ENCODE measurements around the gene ATP6V0A4.
"Not testable (repeated sequence)": the region's sequence is repeated elsewhere in the genome, so short reads cannot be mapped to it uniquely, and the experiment has no call there.

ATP6V0A4 gene

DNA sequence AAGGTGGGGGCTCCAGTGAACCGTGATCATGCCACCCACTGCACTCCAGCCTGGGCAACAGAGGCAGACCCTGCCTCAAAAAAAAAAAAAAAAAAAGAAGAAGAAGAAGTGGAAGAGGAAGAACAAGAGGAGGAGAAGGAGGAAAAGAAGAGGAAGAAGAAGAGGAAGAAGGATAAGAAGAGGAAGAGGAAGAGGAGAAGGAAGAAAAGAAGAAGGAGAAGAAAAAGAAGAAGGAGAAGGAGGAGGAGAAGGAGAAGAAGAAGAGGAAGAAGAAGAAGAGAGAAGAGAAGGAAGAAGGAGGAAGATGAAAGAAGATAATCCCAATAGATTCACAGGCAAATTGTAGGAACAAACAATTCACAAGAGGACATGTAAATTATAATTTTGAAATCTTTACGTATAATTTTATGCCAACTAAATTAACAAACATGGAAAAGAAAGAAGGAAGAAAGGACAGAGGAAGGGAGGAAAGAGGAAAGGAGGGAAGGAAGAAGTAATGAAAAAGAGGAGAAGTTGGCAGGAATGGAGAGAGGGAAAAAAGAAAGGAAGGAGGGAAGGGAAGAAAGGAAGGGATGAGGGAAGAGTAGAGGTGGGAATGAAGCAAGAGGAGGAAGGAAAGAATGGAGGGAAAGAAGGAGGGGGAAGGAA, 100.3 kb downstream of the ATP6V0A4 start:
- DNase-seq, result no peak

DNA sequence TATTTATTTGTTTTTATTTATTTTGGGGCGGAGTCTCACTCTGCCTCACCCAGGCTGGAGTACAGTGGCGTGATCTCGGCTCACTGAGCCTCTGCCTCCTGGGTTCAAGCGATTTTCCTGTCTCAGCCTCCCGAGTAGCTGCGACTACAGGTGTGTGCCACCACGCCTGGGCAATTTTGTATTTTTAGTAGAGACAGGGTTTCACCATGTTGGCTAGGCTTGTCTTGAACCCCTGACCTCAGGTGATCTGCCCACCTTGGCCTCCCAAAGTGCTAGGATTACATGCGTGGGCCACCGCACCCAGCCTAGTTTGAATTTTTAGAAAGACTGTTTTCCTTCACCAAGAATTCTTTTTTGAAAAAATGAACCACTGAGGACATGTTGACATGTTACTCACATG, 102.2 kb downstream of the ATP6V0A4 start:
- DNase-seq, result not testable (repeated sequence)

DNA sequence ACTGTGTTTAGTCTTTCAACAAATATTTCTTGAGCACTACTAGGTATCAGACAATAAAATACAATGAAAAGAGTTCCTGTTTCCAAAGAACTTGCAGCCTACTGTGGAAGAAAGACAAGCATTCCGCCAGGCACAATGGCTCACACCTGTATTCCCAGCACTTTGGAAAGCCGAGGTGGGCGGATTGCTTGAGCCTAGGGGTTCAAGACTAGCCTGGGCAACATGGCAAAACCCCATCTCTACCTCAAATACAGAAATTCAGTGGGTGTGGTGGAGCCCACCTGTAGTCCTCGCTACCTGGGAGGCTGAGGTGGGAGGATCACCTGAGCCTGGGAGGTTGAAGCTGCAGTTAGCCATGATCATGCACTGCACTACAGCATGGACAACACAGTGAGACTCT, 102.9 kb downstream of the ATP6V0A4 start:
- no peak for DNase-seq

DNA sequence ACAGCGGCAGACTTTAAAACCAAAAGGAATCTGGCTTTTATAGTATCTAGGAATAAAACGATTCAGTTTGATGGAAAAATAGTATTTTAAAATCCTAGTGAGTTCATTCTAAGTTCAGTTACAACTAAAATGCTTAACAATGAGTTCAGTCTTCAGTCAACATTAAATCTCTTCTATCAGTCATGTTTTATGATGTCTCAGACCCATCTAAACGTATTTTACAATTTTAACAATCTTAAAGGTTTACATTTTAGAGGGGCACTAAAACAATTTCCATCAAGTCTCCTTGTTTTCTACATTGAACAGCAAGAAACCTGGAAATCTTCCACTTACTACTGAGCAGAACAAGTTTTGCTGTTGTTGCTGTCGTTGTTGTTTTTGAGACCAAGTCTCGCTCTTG, 106.8 kb downstream of the ATP6V0A4 start:
- no peak for DNase-seq

DNA sequence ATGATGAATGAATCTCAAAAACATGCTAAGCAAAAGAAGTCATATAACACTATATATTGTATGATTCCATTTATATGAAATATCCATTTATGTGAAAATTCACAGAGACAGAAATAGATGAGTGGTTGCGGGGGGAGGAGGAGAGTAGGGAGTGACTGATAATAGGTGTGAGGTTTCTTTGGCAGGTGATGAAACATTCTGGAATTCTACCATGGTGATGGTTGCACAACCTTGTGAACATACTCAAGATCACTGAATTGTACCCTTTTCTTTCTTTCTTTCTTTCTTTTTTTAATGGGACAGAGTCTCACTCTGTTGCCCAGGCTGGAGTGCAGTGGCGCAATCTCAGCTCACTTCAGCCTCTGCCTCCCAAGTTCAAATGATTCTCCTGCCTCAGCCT, 107.5 kb downstream of the ATP6V0A4 start:
- DNase-seq, result no peak

DNA sequence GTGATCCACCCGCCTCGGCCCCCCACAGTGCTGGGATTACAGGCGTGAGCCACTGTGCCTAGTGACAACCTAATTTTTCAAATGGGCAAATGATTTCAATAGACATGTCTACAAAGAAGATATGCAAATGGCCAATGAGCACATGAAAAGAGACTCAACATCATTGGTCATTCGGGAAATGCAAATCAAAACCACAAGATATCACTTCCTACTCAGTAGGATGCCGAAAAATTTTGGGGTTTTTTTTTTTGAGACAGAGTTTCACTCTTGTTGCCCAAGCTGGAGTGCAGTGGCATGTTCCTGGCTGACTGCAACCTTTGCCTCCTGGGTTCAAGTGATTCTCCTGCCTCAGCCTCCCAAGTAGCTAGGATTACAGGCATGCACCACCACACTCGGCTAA, 110.0 kb downstream of the ATP6V0A4 start:
- not testable (repeated sequence) for DNase-seq

DNA sequence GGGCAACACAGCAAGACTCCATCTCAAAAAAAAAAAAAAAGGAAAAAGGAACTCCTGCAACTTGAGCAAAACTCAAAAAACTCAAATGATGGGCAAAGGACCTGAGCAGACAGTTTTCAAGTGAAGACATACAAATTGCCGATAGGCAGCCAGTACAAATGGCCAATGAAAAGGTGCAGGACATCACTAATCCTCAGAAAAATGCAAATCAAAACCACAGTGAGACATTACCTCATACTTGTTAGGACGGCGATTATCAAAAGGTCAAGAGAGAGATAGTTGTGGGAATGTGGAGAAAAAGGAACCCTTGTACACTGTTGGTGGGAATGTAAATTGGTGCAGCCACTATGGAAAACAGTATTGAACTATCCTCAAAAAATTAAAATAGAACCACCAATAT, 113.7 kb downstream of the ATP6V0A4 start:
- DNase-seq, result no peak

DNA sequence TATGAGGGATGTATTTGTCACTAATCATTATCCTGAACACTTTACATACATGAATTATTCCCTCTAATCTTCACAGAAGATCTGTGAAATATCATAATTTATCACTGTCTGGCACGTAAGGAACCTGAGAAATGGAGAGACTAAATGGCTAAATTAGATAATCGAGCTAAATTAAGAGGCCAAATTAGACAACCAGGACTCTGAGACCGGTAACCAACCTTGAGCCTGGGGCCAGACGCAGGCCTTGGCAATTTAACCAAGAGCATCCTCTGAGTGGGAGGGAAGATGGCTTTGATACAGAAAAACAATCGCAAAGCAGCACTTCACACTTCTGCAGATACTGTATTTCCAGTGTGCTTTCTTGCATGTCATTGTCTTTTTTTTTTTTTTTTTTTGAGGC, 118.2 kb downstream of the ATP6V0A4 start:
- no peak for DNase-seq

DNA sequence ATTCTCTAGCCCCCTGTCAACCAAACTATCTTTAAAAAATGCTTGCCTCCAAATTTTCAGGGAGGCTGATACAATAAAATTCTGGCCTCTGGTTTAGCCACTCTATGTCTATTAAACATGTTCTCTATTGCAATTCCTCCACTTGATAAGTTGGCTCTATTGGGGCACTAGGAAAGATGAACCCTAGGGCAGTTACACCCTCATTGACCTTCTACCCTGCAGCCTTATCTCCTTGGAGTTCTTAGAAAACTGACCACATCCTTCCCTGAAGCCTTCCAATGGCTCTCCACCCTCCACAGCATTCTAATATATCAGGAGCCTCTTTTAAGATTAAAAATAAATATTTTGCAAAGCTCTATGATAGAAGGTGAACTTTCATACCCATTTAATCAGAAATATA, 127.4 kb downstream of the ATP6V0A4 start:
- DNase-seq, result no peak

DNA sequence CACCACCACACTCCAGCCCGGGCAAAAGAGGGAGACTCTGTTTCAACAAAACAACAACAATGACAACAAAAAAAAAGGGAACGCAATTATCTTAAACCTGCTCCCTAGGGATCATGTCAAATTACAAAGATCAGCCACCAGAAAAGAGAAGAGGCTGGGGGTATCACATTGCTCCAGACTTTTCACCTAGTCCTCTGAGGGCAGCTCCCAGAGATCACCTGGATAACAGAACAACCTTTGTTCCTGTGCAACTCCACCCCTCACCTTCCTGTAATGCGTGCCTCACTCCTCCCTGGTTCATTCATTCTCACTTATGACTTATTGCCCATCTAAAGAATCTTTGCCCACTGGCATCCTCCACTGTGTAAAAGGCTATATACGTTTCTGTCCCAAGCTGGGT, 128.6 kb downstream of the ATP6V0A4 start:
- peak; percentile 7 for DNase-seq

DNA sequence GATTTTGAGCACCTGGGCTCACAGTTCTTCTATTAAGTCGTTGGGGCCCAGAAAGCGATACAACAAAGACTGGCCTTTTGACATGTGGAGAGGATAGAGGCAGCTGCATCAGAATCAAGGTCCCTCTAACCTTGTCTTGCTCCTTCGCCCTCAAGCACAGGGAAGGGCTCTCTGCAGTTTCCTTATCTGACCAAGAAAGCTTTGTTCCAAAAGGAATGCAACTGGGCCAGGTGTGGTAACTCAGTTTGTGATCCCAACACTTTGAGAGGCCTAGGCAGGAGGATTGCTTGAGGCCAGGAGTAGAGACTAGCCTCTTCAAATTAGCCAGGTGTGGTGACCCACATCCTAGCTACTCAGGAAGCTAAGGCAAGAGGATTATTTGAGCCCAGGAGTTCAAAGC, 129.1 kb downstream of the ATP6V0A4 start:
- no peak for DNase-seq

DNA sequence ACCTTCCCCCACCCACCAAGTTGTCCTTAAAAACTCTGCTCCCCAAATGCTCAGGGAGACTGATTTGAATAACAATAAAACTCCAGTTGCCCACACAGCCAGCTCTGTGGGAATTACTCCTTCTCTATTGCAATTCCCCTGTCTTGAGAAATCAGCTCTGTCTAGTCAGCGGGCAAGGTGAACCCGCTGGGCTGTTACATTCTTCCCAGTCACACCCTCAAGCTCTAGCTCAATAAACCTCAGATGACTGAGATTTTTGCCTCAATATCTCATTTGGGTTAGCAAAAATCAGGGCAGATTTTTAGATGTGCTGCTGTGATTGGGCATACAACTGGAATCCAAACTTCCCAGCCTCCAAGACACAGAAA, 129.8 kb downstream of the ATP6V0A4 start:
- DNase-seq, result no peak

DNA sequence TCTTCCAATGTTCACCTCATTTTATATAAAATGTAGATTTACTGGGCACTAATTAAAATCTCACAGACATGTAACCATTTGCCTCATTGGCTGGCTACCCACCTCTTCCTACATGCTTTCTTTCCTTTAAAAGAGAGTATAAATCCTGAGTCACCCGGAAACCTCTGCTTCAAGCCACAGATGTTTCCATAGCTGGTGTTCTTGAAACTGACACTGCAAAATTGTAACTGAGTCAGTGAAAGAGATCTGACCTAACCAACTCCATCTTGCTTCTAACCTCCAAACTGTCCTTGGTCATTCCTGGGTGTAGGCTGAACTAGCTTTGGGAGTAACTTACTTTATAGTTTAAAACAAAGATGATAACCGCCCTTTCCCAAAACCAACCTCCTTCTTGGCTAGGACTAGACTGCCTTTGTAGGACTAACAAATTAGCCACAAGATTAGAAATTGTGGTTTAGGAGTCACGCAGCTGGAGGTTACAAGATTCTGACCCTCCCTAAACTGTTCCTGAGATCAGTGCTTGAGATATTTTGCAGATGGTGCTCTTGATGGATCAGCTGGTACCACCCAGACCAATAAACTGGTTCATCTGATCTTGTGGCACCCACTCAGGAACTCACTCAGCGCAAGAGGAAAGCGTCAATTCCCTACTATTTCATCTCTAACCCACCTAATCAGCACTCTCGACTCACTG, 130.3 kb downstream of the ATP6V0A4 start:
- no peak for DNase-seq

DNA sequence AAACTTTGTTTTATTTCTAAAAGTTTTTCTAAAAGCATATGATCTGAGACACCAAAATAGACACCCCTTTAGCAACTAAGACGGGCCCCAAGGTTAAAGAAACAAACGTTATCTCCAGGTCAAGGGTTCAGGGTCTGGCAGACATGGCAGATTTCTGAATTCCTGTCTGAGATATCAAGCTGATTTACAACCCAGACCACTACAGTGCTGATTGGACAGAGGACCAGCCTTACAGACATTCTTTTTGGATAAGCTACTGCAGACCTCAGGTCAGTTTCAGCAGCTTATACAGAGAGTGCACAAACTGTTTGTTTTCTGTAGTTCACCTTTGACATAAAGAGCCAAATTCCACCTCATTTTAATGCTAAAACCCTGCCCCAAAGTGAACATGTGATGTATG, 131.6 kb downstream of the ATP6V0A4 start:
- DNase-seq, result no peak

DNA sequence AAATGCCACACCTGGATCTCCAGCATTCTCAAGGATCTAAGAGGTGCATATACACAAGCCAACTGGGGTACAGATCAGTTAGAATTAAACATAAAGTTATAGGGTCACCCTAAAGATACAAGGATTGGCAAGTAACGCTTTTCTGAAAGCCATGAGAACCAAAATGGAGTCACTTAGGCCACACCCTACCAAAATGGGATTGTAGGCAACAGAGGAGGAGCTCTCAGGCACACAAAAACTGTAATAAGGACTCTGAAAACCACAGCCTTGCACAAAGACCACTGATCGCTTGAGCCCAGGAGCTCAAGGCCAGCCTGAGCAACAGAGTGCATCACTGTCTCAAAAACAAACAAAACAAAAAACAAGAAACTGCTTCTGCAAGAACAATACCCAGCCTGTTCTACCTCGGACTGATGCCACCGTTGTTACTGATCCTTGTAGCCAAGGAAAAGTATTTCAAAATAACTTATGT, 132.3 kb downstream of the ATP6V0A4 start:
- no peak for DNase-seq

DNA sequence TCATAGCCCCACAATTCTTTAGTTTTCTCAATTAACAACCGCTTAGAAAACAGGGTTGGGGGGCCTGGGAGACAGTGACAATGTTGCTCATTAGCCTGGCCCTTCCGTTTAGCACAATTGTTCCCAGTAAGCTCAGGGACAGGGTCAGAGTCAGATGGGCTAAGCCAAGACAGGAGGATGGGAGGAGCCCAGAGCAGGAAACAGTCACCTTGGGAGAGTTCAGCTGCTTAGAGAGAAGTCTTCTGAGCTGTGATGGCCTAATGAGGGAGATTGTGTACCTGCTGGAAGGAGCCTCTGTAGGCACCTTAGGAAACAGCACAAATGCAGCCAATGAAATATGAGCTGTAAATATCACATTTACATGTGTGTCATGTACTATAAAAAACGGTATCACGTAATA, 132.7 kb downstream of the ATP6V0A4 start:
- peak; percentile 3 for DNase-seq

DNA sequence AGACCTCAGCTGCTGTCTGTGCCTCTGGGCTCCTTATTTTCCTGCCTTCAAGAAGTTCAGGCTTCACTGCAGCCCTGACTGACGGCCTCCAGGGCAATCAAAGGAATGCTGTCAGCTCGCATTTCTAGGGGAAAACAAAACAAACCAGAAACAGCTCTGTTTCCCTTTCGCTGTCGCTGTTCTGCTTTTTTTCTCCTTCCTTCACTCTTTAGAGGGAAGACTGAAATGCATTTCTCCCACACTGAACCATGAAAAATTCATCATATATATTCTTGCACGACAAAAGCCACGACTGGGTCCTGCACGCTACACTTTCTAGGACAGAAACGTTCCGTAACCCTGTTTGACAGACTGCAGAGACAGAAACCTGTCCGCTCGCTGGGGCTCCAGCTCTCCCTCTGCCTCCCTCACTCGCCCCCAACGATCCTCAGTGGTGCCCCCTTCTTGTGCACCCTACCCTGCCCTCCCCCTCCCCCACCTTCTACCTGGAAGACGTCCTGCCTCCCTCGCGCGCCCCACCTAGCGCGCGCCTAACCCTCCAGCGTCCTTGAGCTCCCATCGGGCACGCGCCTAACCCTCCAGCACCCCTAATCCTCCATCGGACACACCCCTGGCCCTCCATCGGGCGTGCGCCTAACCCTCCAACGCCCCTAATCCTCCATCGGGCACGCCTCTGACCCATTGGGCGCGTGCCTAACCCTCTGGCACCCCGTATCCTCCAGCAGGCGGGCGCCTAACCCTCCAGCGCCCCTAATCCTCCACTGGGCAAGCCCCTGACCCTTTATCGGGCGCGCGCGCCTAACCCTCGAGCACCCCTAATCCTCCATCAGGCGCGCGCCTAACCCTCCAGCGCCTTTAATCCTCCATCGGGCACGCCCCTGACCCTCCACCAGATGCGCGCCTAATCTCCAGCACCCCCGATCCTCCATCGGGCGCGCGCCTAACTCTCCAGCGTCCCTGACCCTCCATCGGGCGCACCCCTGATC, 134.0 kb downstream of the ATP6V0A4 start:
- peak; percentile 15 for DNase-seq

DNA sequence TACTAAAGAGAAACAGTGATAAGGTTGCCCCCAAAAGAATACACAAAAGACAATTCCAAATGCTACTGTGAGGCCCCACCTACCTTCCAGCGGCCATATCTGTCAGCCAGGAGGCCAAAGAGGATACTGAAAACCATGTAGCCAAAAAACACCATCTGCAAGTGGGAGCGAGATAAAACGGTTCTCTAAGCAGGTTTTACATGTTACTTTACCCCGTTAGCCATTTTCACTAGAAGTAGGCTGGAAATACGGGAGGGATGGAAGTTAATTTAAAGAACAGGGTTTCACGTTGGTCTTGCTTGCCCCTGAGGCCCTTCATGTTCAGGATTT, 135.0 kb downstream of the ATP6V0A4 start:
- no peak for DNase-seq

DNA sequence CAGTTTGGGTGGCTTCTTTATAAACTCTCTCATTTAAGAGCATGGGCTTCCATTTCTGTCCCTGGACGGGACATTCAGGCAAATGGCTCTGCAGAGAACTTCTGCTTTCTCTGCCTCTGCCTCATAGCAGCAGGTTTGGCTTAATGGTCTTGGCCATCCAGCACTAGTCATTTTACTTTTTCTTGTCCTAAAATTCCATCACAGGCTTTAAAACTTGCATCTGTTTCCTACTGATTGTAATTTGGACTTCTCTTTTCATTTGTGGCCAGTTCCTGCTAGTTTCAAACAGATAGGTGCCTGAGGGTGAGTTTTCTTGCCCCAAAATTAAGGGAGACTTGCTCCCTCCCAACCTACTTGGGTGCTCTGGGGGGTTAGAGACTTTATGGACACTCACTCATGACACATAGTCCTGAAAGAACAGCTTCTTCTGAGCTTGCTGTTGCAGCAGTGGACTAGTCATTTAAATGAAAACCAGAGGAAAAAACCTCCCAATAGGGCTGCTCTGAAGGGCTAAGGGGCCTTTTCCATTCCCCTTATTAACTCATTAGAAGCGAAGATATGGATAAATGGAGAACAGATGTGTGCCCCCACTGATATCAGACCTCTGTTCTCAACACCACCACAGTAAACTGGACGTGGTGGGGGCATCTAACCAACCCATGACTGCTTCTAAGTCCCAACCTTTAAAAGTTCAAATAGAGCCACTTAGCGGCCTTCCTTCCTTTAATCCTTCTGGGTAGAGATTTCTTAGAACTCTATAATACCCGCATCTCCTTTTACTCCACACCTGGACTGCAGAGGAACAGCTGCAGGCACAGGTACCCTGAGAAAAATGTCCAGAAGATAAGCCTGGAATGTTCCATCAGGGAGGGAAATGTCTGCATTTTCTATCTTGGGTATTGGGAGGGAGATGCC, 135.7 kb downstream of the ATP6V0A4 start:
- no peak for DNase-seq

DNA sequence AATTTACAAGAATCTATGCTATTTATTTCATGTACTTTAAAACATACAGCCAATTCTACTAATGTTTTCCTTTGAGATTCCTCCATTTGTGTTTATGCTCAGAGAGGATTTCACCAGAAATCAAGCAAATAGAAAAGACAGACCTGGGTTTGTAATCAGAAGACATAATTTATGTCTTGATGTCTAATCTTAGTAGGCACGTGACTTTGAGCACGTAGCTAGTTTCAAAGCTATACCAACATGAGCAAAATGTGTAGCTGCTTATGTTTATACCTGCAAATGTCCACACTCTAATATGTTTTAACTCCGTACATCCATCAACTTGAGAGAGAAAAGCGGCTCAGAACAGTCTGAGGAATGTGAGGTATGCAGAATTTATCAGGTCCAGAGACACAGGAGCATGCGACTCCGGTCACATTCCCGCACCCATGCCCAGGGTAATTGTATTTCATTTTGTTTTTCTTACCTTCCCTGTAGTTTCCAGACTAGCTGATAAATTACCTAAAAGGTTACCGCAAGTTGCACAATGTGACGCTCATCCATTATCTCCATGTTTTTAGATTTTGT, 136.8 kb downstream of the ATP6V0A4 start:
- no peak for DNase-seq

DNA sequence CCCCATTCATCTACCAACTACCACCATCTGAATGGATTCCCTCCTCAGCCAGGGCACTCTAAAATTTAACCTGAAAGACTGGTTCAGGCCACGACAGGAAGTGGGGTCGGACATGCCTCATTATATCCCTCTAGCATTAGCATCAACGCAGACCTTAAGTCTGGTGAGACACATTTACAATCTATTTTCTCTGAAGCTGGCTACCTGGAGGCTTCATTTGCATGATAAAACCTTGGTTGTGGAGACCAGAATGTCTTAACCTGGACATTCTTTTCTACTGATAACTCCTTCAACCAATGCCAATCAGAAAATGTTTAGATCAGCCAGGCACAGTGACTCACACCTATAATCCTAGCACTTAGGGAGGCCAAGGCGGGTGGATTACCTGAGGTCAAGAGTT, 139.1 kb downstream of the ATP6V0A4 start:
- DNase-seq, result no peak

DNA sequence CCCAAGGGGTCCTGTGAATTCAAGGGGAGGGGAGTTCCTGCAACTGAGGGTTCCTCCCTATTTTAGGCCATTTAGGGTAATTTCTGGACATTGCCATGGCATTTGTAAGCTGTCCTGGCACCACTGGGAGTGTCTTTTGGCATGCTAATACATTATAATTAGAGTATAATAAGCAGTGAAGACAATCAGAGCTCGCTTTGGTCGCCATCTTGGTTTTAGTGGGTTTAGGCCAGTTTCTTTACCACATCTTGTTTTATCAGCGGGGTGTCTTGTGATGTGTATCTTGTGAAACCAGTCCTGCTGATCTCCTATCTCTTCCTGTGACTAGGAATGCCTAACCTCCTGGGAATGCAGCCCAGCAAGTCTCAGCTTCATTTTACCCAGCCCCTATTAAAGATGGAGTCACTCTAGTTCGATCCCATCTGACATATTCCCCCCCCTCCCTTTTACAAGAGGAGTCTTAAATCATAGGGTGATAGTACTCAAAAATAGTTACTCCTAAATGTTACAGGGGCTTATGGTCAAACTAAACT, 140.1 kb downstream of the ATP6V0A4 start:
- no peak for DNase-seq
